Measurements from ENCODE around the gene CLEC18B.
A peak's percentile ranks its signal among the peaks of the same experiment; 100 is the strongest.
"Not testable (repeated sequence)": the region's sequence is repeated elsewhere in the genome, so short reads cannot be mapped to it uniquely, and the experiment has no call there.

Gene CLEC18B

DNA sequence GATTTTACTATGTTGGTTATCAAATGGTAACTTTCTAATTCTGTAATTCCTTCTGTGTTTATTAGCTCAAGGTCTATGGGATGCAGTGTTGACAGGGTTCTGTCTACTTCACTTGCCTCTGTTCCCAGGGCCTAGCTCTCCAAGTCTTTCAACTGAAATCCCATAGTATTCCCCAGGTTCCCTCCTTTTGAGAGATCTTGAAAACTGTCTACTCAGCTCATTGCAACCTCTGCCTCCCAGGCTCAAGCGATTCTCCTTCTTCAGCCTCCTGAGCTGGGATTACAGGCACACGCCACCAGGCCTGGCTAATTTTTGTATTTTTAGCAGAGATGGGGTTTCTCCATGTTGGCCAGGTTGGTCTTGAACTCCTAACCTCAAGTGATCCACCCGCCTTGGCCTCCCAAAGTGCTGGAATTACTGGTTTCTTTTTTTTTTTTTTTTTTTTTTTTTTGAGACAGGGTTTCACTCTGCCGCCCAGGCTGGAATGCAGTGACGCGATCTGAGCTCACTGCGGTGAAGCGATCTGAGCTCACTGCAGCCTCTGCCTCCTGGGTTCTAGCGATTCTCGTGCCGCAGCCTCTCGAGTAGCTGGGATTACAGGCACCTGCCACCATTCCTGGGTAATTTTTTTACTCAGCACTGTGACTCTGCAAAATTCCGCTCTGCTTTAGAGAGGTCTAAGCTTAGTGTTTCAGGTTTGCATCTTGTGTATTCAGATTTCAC is 22.5 kb upstream of the CLEC18B start:
- not testable (repeated sequence) for DNase-seq (ENCODE audit: low read depth in 2 of 2)

DNA sequence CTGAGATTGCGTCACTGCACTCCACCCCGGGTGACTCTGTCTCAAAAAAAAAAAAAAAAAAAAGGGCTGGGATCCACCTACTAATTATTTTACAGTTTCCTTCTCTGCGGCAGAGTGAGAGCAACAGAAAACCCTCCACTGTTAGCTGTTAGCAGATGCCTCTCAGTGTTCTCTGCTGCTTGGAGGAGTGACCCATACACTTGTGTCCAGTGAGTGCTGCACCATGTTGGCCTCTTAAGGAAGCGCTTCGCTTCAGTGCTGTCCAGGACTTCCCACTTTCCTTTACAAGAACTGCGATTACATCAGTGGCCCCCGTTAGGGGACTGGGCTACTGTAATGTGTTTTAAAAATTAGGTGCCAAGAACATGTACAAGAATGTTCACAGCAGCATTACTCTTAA is 18.4 kb upstream of the CLEC18B start:
- no peak for DNase-seq (ENCODE audit: low read depth in 2 of 2)

DNA sequence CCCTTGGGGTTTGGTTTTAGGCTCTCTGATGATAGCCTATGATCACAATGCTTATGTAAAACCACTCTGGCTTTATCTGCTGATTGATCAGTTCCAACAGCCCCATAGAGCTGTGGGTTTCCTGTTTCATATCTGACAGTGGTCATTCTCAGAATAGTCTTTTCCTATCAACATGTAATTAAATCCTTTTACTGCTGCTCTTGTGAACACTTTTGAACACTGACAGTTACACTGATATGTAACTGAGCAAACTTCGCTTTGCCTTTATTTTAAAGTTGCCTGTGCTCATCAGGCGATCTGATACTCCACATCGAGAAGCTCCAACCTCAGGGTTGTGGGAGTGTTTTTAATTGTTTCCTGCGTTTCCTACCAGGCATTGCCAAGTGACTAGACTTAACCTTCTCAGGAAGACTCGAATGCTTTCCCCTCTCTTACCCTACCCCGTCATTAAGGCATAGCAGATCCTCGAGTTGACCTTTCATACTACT is 17.3 kb upstream of the CLEC18B start:
- no peak for DNase-seq (ENCODE audit: low read depth in 2 of 2)

DNA sequence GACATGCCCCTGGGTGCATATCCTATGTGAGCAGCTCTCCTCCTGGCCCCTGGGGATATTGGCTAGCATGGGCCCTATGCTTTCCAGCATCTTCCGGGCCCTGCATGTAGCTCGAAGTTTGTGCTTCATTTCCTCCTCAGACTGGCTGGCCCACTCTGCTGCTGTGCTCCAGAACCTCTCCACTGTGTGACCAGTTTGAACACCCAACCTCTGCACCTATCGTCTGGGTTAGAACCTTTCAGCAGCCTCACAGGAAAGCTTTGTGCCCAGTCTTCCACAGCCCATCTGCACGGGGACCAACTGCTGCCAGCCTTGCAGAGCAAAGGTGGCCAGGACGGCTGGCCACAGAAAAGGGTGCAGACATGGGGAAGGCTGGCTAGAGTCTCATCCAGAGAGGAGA is 10.2 kb upstream of the CLEC18B start:
- no peak for DNase-seq (ENCODE audit: low read depth in 2 of 2)

DNA sequence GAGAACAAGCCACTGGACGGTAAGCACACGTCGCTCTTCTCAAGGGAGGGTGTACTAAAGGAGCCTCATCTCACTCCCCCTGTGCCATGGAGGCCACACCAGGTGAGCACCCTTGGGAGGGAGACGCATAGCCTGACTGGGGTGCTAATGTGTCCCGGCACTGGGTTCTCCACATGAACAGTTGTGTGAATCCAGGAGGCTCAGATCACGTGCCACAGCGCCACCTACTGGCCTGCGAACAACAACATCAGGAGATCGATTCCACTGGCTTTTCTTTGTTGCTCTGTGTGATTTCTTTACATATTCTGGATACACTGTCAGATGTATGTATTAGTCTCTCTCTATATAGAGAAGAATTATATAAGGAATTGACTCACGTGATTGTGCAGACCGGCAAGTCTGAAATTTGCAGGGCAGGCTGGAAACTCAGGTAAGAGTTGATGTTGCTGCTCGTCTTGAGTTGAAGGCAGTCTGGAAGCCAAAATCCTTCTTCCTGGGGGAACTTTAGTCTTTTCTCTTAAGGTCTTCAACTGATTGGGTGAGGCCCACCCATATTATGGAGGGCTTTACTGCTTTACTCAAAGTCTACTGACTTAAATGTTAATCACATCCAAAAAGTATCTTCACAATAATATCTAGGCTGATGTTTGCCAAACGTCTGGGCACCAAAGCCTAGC is 8.9 kb upstream of the CLEC18B start:
- DNase-seq (ENCODE audit: low read depth in 2 of 2), result peak in 1 of 2 donors; percentile 25

DNA sequence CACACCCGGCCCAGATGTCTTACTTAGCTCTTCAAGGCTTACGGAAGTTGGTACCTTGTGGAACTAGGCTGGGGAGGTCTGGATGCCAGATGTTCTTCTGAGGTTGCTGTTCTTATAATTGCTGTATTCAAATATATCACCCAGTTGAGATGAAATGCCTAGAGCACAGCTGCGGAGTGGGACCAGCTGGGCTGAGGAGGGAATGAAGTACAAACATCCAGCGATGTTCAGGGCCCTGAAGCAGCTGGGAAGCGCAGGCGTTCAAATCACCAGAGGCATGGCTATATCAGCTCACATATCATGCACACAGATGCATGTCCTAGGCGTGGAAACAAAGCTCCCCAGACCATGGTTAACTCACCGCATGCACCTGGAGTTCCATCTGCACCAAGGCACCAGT is 7.2 kb upstream of the CLEC18B start:
- not testable (repeated sequence) for DNase-seq (ENCODE audit: low read depth in 2 of 2)

DNA sequence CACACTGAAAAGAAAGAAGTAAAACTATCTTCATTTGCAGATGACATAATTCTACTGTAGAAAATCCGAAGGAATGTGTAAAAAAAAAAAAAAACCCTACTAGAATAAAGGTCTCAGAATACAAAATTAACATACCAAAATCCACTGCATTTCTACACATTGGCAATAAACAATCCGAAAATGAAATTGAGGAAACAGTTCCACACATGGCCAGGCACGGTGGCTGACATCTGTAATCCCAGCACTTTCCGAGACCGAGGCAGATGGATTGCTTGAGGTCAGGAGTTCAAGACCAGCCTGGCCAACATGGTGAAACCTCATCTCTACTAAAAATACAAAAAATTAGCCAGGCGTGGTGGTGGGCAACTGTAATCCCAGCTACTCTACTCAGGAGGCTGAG is 4.5 kb upstream of the CLEC18B start:
- not testable (repeated sequence) for DNase-seq (ENCODE audit: low read depth in 2 of 2)

DNA sequence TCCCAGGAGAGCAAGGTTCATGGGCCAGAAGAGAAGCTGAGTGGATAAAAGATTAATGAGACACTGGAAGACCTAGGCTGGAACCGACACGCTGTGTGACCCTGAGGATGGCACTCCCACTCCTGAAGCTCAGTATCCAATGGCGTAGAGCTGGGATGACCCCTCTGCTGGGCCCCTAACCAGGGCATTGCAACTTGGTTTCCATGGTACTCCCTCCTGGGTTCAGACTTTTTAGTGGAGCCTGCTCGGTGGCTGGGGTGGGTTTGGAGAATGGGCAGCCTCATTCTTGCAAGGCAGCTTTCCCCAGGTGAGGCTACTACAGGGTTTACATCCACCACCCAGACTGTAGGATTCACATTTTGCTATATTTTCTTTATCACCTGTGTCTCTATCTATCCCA is 2.4 kb upstream of the CLEC18B start:
- not testable (repeated sequence) for DNase-seq (ENCODE audit: low read depth in 2 of 2)

DNA sequence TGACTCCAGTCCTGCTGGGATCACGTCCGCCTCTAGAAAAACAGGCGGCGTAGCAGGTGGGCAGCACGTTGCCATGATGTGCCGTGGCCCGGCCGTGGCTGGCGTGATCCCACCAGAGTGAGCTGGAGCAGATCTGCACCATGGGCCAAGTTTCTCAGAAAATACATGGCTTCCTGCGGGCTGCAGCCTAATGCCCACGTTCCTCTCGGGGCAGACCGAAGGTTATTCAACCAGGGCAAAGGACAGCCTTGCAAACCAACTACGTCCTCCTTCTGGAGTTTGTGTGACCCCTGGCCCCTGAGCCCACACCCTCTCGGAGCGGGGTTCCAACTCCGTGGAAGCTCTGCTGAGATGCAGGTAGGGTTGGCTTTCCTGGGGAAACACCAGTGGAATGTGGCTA is 808 bp upstream of the CLEC18B start:
- DNase-seq (ENCODE audit: low read depth in 2 of 2), result not testable (repeated sequence)

DNA sequence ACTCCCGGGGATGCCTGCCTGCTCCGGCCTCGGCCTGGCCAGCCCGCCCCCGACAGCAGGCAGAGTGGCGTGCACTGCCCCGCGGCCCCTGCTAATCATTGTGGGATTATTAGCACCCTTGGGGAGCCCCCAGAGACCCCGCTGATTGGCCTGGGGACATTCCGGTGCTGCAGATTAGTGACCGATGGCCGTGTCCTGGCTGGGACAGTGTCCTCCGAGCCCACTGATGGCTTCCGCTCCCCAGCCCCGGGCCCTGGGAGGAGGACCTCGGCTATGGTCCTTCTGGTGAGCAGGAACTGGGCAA is 156 bp upstream of the CLEC18B start:
- not testable (repeated sequence) for DNase-seq (ENCODE audit: low read depth in 2 of 2)

DNA sequence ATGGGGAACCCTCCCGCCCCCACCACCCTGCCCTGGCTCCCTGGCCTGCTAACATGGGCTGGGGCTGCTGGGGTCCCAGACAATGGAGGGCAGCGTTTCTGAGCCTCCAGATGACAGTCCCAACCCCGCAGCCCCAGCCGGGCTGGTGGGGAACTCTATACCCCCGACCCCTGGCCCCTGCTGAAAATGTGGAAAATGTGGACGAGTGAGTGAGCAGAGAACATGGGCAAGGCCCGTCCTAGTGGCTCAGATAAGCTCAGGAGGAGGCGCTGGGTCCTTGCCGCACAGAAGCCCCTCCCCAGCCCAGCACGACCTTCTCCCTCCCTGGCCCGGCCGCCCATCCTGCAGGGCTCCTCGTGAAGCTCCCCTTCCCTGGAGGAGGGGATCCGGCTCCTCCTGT is 1.5 kb downstream of the CLEC18B start:
- DNase-seq (ENCODE audit: low read depth in 2 of 2), result not testable (repeated sequence)

DNA sequence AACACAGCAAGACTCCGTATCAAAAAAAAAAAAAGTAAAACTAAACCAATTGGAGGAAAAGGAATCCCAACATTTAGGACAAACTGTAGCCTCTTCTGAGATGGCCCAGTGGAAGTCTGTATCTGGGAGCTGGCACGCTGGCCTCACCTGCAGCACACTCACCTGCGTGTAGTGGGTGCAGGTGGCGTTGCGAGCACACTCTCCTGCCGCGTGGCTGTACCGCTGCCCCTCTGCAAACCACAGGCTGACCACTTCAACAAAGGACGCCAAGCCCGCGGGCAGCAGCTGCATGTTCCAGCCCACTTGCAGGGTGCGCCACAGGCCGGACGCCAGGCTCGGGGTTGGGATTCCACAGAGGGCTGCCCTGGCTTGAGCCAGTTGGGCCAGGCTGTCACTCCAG is 3.4 kb downstream of the CLEC18B start:
- DNase-seq (ENCODE audit: low read depth in 2 of 2), result not testable (repeated sequence)

DNA sequence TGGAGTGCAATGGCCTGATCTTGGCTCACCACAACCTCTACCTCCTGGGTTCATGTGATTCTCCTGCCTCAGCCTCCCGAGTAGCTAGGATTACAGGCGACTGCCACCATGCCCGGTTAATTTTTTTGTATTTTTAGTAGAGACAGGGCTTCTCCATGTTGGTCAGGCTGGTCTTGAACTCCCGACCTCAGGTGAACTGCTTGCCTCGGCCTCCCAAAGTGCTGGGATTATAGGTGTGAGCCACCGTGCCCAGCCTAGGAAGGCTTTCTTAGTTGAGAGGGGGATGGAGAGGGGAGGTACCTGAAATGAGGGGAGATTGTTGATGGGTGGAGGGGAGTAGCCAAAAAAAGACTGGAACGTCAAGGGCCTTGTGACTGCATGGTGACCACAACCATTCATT is 7.4 kb downstream of the CLEC18B start:
- not testable (repeated sequence) for DNase-seq (ENCODE audit: low read depth in 2 of 2)

DNA sequence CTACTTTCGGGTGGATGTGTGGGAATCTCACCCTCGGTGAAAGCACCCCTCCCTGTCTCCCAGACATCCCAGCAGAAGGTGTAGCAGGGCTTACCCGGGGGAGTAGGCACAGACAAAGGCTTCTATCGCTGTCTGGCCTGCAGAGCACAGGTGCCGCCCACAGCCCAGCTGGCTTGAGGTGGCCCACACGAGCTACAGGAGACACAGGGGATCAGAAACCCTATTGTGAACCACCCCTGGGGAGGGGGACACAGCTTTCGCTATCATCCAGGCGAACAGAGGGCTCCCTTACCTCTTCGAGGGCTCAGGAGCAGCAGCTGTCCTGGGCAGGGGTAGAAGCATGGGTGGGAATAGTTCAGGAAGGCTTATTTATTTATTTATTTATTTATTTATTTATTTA is 7.8 kb downstream of the CLEC18B start:
- not testable (repeated sequence) for DNase-seq (ENCODE audit: low read depth in 2 of 2)

DNA sequence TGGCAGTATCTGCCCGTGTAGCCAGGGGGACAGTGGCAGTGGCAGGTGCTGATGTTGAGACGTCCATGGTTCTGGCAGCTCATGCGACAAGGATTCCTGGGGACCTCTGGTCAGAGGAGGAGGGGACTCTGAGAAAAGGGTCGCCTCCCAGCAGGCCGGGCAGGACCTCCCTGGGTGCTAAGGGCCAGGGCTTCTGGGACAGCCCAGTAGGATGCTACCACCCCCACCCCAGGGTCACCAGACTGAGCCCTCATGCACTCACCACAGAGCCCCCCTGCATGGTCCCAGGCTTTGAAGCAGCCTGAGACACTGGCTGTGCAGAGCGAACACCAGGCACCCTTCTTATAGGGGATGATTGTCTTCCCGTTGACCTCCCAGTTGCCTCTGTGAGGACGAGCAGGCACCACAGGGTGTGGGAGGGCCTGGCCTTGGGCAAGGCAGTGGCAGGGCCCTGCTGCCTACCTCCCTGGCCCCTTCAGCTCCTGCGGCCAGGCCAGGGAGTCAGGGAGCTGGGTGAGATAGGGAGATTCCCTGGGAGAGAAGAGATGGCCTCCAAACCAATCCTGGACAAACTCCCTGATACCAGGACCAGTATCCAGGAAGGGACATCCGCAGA is 8.4 kb downstream of the CLEC18B start:
- not testable (repeated sequence) for DNase-seq (ENCODE audit: low read depth in 2 of 2)

DNA sequence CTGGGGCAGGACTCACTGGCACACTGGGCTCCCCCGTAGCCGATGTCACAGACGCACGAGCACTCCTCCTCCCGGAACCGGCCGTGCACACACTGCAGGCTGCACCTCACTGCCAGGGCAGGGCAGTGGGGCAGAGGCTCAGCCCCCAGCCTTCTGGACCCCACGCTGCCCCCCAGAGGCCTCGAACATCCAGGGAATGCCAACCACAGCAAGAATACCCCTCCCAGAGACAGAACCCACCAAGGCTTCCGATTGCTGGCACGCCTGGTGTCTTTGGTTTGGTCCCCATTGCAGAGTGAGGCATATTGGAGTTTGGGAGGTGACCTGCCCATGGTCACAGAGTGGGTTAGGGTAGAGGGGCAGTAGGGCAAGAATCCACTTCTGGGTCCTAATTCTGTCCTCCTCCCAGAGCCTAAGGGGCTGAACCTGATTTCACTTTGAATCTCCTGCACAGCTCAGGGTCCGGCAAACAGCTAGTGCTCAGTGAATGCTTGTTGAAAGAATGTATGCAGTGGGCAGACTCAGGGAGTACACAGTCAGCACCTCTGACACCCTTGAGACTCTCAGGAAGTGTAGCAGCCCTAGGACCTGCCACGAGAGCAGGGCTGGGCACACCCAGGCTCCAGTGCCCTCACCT is 9.0 kb downstream of the CLEC18B start:
- DNase-seq (ENCODE audit: low read depth in 2 of 2), result not testable (repeated sequence)

DNA sequence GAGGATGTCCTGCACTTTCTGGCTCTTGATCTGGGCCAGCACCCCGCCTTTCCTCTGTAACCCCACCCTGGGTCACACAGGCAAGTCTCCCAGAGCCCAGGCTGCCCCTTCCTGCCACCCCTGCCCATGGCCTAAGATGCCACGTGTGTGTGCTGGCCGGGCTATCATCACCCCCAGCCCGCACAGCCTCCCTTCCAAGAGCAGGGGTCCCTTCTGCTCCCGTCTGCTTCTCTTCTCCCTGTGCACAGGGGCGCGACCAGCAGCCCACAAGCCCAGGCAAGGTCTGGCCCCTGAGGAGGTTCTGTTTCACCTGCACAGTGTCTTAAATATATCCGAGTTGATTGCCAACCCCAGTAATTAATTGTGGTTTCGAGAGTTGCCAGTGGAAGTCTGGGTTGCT is 10.3 kb downstream of the CLEC18B start:
- DNase-seq (ENCODE audit: low read depth in 2 of 2), result not testable (repeated sequence)

DNA sequence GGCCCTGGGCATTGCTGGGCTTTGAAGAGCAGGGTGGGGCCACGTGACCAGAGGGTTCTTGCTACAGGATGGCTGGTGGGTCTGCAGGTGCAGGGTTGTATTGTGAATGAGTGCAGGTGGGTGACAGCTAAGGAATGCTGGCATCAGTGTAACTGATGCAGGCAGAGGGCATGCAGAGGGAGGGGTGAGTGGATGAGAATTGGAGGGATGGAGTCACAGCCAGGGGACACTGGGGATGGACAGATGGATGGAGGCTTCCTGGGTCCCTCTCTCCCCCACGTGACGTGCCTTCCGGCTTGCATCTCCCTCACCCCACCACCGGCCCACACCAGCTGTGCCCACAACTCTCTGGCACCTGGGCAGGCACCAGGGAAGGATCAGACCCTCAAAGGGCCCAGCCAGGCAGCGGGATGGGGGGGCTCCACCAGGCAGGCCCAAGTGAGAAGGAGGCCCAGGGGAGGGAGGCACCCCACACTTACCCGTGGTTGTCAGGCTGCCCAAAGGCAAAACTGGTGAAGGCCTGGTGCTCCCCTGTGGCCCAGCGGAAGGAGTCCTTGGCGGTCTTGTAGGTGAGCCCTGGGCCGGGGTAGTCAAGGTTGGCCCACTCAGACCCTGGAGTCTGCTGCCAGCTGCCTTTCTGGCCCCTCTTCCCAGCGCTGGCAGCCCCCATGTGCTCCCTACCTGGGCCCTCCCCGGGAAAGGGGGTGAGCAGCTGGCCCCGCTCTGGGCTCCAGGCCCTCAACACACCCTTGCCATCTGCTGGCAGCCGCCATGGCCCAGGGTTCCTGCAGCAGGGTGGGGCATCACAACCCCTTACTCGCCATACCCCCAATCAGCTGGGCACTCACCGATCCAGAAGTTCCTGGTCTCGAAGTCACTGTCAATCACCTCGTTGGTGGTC is 11.0 kb downstream of the CLEC18B start:
- DNase-seq (ENCODE audit: low read depth in 2 of 2), result not testable (repeated sequence)

DNA sequence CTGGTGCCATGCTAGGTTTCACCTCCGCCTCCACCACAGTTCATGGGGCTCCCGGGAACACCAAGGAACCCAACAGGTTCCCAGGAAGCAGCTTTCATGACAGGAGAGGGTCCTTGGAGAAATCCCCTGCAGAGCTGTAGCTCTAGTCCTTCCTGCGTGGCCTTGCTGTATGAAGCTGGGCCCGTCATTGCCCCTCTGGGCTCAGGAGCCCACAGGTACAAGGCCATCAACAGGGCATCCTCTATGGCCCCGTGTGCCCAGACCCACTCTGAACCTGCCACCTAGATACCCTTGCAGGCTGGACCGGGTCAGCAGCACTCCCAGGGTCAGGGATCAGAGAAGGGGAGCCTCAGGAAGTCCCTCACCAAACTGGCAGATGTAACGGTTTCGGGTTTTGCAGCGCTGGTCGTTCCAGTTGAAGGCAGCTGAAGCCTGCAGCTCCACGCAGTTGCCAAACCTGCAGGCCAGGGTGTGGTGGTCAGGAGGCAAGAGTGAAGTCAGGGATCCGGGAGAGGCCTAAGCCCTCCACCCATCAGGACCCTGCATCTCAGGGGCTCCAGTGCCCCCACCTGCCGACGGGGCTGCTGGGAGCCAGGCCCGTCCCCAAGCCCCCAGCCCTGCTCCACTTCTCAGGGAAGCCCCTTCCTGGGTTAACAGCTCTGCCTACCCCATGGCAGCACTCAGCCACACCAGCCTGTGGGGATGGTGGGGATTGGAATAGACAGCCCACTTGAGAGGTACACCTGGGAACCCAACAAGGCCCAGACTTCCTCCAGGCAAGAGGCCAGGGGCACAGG is 11.9 kb downstream of the CLEC18B start:
- not testable (repeated sequence) for DNase-seq (ENCODE audit: low read depth in 2 of 2)

DNA sequence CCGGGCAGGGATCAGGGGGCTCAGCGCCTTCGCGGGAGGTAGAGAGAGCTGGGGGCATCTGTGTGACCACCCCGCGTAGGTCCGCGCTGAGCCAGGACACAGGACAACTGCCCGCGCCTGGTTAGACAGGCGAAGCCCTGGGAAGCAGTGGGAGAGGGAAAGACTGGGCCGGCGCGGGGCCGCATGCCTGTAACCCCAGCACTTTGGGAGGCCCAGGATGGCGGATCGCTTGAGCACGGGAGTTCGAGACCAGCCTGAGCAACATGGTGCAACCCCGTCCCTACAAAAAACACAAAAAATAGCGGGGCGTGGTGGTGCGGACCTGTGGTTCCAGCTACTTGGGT is 13.9 kb downstream of the CLEC18B start:
- not testable (repeated sequence) for DNase-seq (ENCODE audit: low read depth in 2 of 2)

All from stimulated activated CD8-positive, alpha-beta memory T cell treated with anti-CD3 and anti-CD28 coated beads, Interleukin-15, amount 100 ng/mL, for 4 hours (primary cell).